ENCODE results near the gene TGFB1I1. TPM values are rescaled to one million over a fixed set of nuclear protein-coding genes. Genes with fewer than 3 reads are reported as not detected.

Gene TGFB1I1
- total RNA-seq, 1 experiment from 2014 or later, result 8.7 TPM

GRCh38 chr16:31501226-31501965 lies 29.4 kb downstream of the TGFB1I1 start:
- ChIA-PET POLR2A (no interaction called here), CTCF (no interaction called here), RAD21 (ENCODE audit: low non-redundant PET in 1 of 2, low total read pairs in 2 of 2, uncharacterized antibody in 2 of 2, unreplicated experiment in 2 of 2) (no interaction called here)
- DNase-seq (ENCODE audit: low read depth, low spot score) (no peak), ATAC-seq (no peak)
- Histone ChIP-seq H2AFZ (ENCODE audit: low read depth, low read length, poor library complexity, severe bottlenecking) (no peak overlapping the region), H3K79me2 (ENCODE audit: insufficient read depth, low read length) (no peaks in the 10 kb centered on the region), H3K9ac (ENCODE audit: low read length) (no peak overlapping the region), H3K4me2 (ENCODE audit: low read length) (no peak overlapping the region), H3K4me3 (replicated peaks in 1 of 2; ENCODE audit: low read depth in 1 of 2, low read length in 2 of 2) (no peak overlapping the region), H3K9me3 (ENCODE audit: control insufficient read depth in 1 of 2, insufficient read depth in 1 of 2, low read depth in 1 of 2, low read length in 2 of 2) (no peaks in the 10 kb centered on the region), H3K27ac (ENCODE audit: low read depth, low read length) (no peak overlapping the region), H3K9me2 (ENCODE audit: insufficient read depth) (no peaks in the 10 kb centered on the region), H3K4me1 (ENCODE audit: control insufficient read depth in 1 of 2, insufficient read depth in 2 of 2, low read length in 2 of 2) (no peaks in the 10 kb centered on the region), H4K20me1 (ENCODE audit: insufficient read depth) (no peaks in the 10 kb centered on the region), H3K36me3 (ENCODE audit: control insufficient read depth in 1 of 2, insufficient read depth in 2 of 2, low read length in 2 of 2) (peaks cover 3 to 9% of the 10 kb centered on the region in 2 experiments; a peak in 3 of 4 replicates), H3K27me3 (ENCODE audit: insufficient read depth, low read length) (no peaks in the 10 kb centered on the region)
- BruUV-seq (replicated peaks), result no TSS peak
- TF ChIP-seq SRF (IDR thresholded peaks at IDR 0.05; ENCODE audit: low read depth) (no peak), RAD21 (IDR thresholded peaks at IDR 0.05; ENCODE audit: low read depth) (no peak), JUND (IDR thresholded peaks at IDR 0.05) (no peak), POLR2A (IDR thresholded peaks at IDR 0.05; ENCODE audit: borderline replicate concordance, extremely low read depth, insufficient read depth, insufficient read length) (no peak), SIN3A (IDR thresholded peaks at IDR 0.05; ENCODE audit: low read depth) (no peak), POLR2AphosphoS5 (IDR thresholded peaks at IDR 0.05; ENCODE audit: low read depth, low read length) (no peak), EZH2 (IDR thresholded peaks at IDR 0.05) (no peak)
- TF ChIP-seq, protein P1, sequence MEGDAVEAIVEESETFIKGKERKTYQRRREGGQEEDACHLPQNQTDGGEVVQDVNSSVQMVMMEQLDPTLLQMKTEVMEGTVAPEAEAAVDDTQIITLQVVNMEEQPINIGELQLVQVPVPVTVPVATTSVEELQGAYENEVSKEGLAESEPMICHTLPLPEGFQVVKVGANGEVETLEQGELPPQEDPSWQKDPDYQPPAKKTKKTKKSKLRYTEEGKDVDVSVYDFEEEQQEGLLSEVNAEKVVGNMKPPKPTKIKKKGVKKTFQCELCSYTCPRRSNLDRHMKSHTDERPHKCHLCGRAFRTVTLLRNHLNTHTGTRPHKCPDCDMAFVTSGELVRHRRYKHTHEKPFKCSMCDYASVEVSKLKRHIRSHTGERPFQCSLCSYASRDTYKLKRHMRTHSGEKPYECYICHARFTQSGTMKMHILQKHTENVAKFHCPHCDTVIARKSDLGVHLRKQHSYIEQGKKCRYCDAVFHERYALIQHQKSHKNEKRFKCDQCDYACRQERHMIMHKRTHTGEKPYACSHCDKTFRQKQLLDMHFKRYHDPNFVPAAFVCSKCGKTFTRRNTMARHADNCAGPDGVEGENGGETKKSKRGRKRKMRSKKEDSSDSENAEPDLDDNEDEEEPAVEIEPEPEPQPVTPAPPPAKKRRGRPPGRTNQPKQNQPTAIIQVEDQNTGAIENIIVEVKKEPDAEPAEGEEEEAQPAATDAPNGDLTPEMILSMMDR (IDR thresholded peaks at IDR 0.05 in 2 of 3, conservative IDR thresholded peaks at IDR 0.05 in 1 of 3; ENCODE audit: borderline replicate concordance in 1 of 3, insufficient read depth in 1 of 3, low read depth in 2 of 3, low read length in 2 of 3), result no peak
- TF ChIP-seq, protein P2, sequence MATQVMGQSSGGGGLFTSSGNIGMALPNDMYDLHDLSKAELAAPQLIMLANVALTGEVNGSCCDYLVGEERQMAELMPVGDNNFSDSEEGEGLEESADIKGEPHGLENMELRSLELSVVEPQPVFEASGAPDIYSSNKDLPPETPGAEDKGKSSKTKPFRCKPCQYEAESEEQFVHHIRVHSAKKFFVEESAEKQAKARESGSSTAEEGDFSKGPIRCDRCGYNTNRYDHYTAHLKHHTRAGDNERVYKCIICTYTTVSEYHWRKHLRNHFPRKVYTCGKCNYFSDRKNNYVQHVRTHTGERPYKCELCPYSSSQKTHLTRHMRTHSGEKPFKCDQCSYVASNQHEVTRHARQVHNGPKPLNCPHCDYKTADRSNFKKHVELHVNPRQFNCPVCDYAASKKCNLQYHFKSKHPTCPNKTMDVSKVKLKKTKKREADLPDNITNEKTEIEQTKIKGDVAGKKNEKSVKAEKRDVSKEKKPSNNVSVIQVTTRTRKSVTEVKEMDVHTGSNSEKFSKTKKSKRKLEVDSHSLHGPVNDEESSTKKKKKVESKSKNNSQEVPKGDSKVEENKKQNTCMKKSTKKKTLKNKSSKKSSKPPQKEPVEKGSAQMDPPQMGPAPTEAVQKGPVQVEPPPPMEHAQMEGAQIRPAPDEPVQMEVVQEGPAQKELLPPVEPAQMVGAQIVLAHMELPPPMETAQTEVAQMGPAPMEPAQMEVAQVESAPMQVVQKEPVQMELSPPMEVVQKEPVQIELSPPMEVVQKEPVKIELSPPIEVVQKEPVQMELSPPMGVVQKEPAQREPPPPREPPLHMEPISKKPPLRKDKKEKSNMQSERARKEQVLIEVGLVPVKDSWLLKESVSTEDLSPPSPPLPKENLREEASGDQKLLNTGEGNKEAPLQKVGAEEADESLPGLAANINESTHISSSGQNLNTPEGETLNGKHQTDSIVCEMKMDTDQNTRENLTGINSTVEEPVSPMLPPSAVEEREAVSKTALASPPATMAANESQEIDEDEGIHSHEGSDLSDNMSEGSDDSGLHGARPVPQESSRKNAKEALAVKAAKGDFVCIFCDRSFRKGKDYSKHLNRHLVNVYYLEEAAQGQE (IDR thresholded peaks at IDR 0.05; ENCODE audit: low read depth), result no peak
- intact Hi-C loops (cut with micrococcal nuclease), result loop anchor here (10.0 kb wide), 1 partner anchor 373 kb away; the partner anchor contains the start of gene ZNF267

Measured in HCT116 (cell line).